ENCODE measurements around the gene CNTFR.
A peak's percentile ranks its signal among the peaks of the same experiment; 100 is the strongest.

Gene CNTFR

GRCh38 chr9:34572092-34572491, 17.4 kb downstream of the CNTFR start:
- no peak for DNase-seq

DNA sequence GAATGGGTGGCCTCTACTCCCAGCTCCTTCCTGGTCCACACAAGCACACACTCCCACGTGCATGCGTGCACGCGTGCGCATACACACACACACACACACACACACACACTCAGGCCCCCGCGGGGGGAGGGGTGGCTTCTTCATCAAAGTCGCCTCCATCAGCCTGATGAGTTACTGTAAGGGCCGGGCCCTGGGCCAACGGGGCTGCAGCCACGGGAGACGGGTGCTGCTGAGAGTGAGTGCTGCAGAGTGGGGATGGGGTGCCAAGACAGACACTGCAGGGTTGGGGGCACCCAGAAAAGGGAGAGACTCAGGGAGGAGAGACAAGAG, 18.1 kb downstream of the CNTFR start:
- no peak for DNase-seq

GRCh38 chr9:34570809-34571480, 18.6 kb downstream of the CNTFR start:
- DNase-seq: no peak

- DNase-seq: no peak
These were observed 19.1 kb downstream of the CNTFR start for GRCh38 chr9:34570376-34570775.

GRCh38 chr9:34568774-34569173, 20.8 kb downstream of the CNTFR start:
- DNase-seq: no peak

- DNase-seq: no peak
These were observed 21.4 kb downstream of the CNTFR start for GRCh38 chr9:34568133-34568532.

- DNase-seq: no peak
These were observed 22.6 kb downstream of the CNTFR start for GRCh38 chr9:34566972-34567371.

- no peak for DNase-seq
These were observed 23.2 kb downstream of the CNTFR start for GRCh38 chr9:34566322-34566721.

GRCh38 chr9:34565856-34566255, 23.7 kb downstream of the CNTFR start:
- DNase-seq: no peak

GRCh38 chr9:34564617-34565016, 24.9 kb downstream of the CNTFR start:
- no peak for DNase-seq

- DNase-seq: no peak
These were observed 26.3 kb downstream of the CNTFR start for GRCh38 chr9:34563262-34563661.

DNA sequence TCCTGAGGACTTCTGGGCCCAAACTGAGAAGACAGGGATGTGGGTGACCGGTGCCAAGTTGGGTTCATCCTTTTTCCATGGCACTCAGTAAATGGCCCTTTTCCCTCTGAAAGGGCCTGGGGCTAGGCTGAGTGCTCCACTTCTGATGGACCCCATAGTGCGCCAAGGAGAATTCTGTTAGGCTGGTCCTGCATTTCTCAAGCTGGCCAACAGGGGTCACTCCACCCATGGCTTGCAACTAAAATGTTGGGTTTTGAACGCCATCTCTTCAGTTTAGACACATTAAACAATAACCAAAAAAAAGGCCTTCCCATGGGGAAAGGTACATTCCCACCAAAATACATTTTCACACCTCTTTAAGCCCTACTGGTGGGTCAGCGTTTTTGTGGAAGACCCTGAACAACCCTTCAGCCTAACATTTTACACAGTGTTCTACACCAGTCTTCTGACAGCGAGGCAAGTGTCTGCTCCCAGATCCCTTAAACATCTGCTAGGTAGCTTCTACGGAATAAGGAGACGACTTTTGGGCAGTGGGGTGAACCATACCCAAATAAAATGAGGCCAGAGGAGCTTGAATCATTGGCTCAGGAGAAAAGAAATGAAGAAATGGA, 27.3 kb downstream of the CNTFR start:
- peak; percentile 7 for DNase-seq

- DNase-seq: no peak
These were observed 28.8 kb downstream of the CNTFR start for GRCh38 chr9:34560599-34561214.

GRCh38 chr9:34559624-34560455, 29.7 kb downstream of the CNTFR start:
- DNase-seq: peak; percentile 10

- DNase-seq: no peak
These were observed 30.5 kb downstream of the CNTFR start for GRCh38 chr9:34558919-34559623.

- no peak for DNase-seq
These were observed 31.2 kb downstream of the CNTFR start for GRCh38 chr9:34558364-34558763.

DNA sequence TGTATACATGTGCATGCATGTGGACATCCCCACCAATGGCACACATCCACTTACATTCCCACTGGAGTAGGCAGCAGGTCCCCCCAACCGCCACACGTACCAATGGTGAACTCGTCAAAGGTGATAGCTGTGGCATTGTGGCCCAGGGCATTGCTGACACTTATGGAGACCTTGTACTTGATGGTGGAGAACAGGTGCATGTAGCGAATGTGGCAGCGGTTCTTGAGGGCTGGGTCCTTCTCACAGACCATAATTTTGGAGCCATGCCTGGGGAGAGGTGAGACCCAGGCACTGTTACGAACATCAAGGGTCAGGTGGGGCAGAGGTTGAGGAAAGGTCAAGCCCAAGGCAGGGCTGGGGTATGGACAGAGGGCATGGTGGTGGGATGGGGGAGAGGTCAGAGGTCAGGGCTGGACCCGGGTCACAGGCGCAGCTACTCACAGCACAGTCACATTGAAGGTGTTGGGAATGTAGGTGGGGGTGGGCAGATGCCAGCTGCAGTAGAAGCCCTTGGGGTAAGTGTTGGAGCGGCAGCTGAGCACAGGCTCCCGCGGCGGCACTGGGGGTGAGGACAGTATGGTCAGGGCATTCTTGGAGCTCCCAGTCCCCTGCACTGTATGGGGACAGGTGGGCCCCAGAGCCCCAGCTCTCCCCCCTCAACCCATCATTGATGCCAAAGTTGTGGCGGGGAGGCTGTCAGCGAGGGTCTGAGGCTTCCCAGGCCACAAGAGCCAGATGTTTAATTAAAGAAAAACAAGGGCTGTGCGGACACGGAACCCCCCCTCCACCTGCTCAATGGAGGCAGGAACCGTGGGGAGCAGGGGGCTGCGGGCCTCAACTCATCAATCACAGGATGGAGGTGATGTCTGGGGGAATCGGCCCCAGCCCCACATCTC, 31.9 kb downstream of the CNTFR start:
- DNase-seq: no peak

DNA sequence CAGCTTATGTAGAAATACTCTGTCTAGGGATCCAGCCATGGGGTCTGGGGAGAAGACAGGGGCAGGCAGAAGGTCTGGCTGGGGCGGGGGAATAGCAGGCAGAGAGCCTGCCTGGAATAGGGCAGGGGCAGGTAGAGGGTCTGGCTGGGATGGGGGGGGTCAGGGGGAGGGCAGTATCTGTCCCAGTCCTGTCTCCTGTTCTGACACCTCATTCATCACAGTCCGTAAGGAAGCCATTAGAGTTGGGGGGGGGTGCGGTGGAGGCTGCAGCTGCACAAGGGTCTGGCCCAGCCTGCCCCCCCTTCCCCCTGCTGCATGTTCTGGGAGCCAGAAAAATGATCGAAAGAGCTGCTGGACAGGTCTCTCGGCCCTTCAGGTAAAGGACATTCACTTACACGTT, 32.6 kb downstream of the CNTFR start:
- no peak for DNase-seq

- DNase-seq: no peak
These were observed 33.5 kb downstream of the CNTFR start for GRCh38 chr9:34555936-34556525.

GRCh38 chr9:34555500-34555899, 34.0 kb downstream of the CNTFR start:
- no peak for DNase-seq

GRCh38 chr9:34555002-34555348, 34.5 kb downstream of the CNTFR start:
- DNase-seq: no peak
